Measurements from ENCODE around the gene KLHL25. TPM values are rescaled to one million over a fixed set of nuclear protein-coding genes. Genes with fewer than 3 reads are reported as not detected.

Gene KLHL25
- total RNA-seq, result 4.1 and 5.6 TPM in 2 replicates

GRCh38 chr15:85794598-85795336, at the start of gene KLHL25:
Gene KLHL25, minus strand, starts transcription at chr15:85794925. Its CDS starts 25,115 bp downstream, at chr15:85769810.

Measured in endothelial cell of coronary artery (primary cell).